Stimulated activated CD8-positive, alpha-beta memory T cell treated with anti-CD3 and anti-CD28 coated beads, Interleukin-15, amount 100 ng/mL, for 24 hours (primary cell): ENCODE measurements around the gene OBI1.

ENCODE experiments used
- DNase-seq: peaks from one replicate; pipeline ENCODE4 v3.0.0-alpha.2; 2020; ENCODE audit warnings: low read depth

The OBI1 gene

DNA sequence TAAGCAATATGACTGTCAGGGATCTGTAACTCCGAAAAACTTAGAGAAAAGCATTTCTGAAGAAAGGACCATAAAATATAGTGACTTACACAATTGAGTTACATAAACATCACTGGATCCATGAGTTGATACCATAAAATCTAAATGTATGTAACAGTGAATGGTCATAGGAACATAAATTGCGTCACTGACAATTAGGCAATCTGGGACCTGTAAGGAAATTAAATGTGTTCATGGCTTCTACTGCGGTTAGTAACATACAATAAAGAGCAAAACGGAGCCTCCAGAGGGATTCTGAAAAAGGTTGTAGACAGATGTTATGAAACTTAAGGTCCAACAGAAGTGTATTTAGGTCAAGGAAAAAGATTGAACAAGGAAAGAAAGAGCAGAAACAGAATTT is 82.7 kb downstream of the OBI1 start:
- no peak for DNase-seq

DNA sequence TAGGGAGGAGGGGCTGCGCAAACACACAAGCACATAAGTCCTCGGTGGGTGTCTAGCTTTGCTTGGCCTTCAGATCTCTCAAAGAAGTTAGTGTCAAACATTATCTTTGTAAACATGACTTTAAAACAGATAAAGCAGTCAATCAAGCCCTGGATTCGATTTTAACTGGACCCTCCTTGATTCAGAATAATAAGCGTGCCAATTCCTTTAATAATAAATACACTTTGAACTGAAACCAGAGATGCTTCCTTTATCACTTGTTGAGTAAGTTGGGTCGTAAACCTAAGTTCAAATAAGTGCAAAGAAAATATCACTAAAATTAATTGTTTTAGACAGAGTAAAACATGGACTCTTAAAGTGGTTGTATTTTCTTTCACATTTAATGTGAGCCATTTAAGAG is 86.5 kb downstream of the OBI1 start:
- no peak for DNase-seq

DNA sequence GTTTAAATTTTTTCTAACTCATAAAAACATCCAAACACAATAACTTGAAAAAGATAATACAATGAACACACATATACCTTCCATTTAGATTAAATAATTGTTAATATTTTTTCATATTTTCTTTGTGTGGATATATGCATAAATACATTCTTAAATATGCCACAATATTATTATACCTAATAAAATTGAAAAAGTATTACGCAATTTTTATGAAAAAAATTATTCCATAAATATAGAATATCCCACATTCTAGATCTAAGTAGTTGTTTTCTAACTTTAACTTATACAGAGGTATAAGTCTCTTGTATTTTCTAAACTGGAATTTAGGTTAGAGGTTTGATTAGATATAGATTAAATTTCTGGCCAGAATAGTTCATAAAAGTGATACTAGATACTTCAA is 89.9 kb downstream of the OBI1 start:
- no peak for DNase-seq

DNA sequence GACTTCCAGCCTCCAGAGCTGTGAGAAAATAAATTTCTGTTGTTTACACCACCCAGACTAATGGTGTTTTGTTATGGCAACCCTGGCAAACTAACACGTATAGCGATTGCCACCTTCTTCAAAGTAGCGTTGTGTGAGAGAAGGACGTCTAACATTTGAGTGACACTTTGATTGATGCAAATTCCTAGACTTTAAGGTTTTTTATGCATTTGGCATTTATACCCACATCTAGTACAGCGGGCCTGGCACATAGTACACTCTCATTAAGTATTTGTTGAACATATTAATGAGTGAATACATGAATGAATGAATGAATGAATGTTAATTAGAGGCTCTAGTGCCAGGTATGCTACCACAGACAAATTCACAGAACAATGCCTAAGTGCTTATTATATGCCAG is 92.3 kb downstream of the OBI1 start:
- no peak for DNase-seq
